DMS153 treated with DMSO at 0.1 percent for 48 hours (cell line): ENCODE measurements around the gene NEK1.
"Not testable (repeated sequence)": the region's sequence is repeated elsewhere in the genome, so short reads cannot be mapped to it uniquely, and the experiment has no call there.

Source experiments
- DNase-seq: peaks from one replicate; lab custom pipeline; 2025; ENCODE audit not compliant: unreplicated experiment; lab: John Stamatoyannopoulos, UW

NEK1 gene

GRCh38 chr4:169628579-169628978 lies 16.2 kb upstream of the NEK1 start:
- no peak for DNase-seq

GRCh38 chr4:169627307-169627706 lies 14.9 kb upstream of the NEK1 start:
- DNase-seq, result no peak

GRCh38 chr4:169626331-169627282 lies 14.2 kb upstream of the NEK1 start:
- DNase-seq, result no peak

- no peak for DNase-seq
Measured at GRCh38 chr4:169625886-169626285, 13.5 kb upstream of the NEK1 start.

GRCh38 chr4:169624012-169624411 lies 11.6 kb upstream of the NEK1 start:
- not testable (repeated sequence) for DNase-seq

- no peak for DNase-seq
Measured at GRCh38 chr4:169622566-169622965, 10.2 kb upstream of the NEK1 start.

GRCh38 chr4:169621731-169622492 lies 9.5 kb upstream of the NEK1 start:
- DNase-seq, result peak; percentile 24

- no peak for DNase-seq
Measured at GRCh38 chr4:169620880-169621248, 8.5 kb upstream of the NEK1 start.

- peak; percentile 83 for DNase-seq
Measured at GRCh38 chr4:169619958-169620879, 7.8 kb upstream of the NEK1 start, which contains the start of gene CLCN3. CLCN3 (plus strand) TSS chr4:169620578; CDS start chr4:169635929, 15,351 bp downstream.

GRCh38 chr4:169619518-169619957 lies 7.2 kb upstream of the NEK1 start:
- DNase-seq, result no peak

- no peak for DNase-seq
Measured at GRCh38 chr4:169618986-169619385, 6.6 kb upstream of the NEK1 start.

- no peak for DNase-seq
Measured at GRCh38 chr4:169618286-169618685, 5.9 kb upstream of the NEK1 start.

GRCh38 chr4:169617306-169617705 lies 4.9 kb upstream of the NEK1 start:
- no peak for DNase-seq

- no peak for DNase-seq
Measured at GRCh38 chr4:169616846-169617245, 4.5 kb upstream of the NEK1 start.

GRCh38 chr4:169615467-169616106 lies 3.2 kb upstream of the NEK1 start:
- no peak for DNase-seq

- DNase-seq, result peak; percentile 59
Measured at GRCh38 chr4:169612871-169613859, 782 bp upstream of the NEK1 start.

- no peak for DNase-seq
Measured at GRCh38 chr4:169611157-169611556, 1.2 kb downstream of the NEK1 start.

GRCh38 chr4:169604903-169605331 lies 7.5 kb downstream of the NEK1 start:
- DNase-seq, result no peak
